ENCODE data around the gene MSL1.
A peak's percentile ranks its signal among the peaks of the same experiment; 100 is the strongest.

Gene MSL1

GRCh38 chr17:40174514-40174913, 52.7 kb downstream of the MSL1 start:
- no peak for DNase-seq (ENCODE audit: low spot score)

DNA sequence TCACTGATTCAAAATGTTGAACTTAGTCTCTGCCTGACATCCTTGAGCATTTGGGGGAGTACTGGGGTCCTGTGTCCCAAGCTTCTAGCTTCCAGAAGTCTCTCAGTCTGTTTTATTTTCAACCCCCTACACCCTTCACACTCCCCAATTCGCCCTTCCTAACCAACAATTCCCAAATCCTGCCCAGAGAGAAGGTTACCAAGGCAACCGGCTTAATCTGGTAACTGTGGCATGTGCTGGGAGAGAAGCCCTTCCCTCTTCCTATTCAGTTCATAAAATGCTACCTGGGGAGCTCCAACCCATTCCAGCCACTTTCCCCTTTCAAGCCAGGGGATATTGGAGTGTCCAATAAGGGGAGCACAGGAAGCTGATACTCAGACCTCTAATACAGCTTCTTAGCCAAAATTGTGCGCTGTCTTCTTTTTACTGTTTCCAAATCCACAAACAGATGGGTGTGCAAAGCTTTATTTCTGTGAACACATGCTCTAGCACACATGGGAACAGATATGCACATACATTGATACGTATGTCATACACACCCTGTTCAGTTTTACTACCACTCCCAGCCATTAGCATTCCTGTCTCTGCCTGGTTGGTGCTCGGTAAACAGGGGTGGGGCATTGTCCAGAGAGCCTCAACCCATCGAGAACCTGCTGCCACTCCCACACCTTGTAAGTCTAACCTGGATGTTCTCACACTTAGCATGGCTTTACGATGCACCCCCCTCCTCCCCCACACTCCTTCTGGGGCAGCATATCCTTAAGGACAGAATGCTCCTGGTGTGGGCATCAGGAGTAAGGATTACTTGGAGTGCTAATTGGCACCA, 54.4 kb downstream of the MSL1 start:
- no peak for DNase-seq (ENCODE audit: low spot score)

- DNase-seq (ENCODE audit: low spot score), result no peak
These were observed 55.0 kb downstream of the MSL1 start for GRCh38 chr17:40176754-40177110.

- DNase-seq (ENCODE audit: low spot score), result peak; percentile 84
These were observed 55.6 kb downstream of the MSL1 start, which contains the start of gene RAPGEFL1 for GRCh38 chr17:40177275-40177874. Gene RAPGEFL1, plus strand, starts transcription at chr17:40177470. Its CDS starts 392 bp downstream, at chr17:40177862.

- no peak for DNase-seq (ENCODE audit: low spot score)
These were observed 56.3 kb downstream of the MSL1 start for GRCh38 chr17:40178021-40178601.

DNA sequence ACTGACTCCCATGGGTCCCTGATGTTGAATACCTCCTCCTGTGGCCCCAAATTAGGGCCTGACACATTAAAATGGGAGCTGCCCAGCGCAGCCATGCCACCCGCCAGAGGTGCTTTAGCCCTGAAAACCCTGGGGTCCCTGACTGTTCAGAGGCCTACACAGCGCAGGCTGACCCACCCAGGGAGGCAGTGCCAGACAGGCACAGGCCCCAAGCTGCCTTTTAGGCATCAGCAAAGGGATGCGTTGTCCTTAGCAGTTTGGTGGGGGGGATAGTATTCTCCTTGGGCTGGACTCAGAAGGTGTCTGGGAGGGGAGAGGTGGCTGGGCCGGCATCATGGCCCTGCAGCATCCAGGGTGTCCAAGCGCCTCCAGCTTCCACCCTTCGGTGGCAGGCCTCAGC, 56.9 kb downstream of the MSL1 start:
- no peak for DNase-seq (ENCODE audit: low spot score)

GRCh38 chr17:40179923-40180659, 58.3 kb downstream of the MSL1 start:
- DNase-seq (ENCODE audit: low spot score), result no peak

DNA sequence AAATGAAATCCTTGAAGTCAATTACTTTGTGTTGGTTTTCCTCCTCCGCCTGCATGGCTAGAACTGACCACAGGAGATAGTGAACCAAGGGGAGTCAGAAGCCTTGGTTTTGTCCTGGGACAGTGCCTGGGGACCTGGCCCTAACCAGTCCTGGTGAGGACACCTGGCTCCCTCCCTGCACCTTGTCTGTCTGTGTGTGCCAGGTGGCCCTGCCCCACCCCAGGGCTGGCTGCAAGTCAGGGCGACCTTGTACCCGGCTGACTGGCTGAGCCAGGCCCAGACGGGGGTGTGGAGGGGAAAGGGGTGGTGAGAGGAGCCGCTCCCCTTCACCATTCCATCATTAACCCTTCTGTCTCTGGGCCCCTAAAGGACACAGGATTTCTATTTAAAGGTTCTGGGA, 58.9 kb downstream of the MSL1 start:
- no peak for DNase-seq (ENCODE audit: low spot score)

DNA sequence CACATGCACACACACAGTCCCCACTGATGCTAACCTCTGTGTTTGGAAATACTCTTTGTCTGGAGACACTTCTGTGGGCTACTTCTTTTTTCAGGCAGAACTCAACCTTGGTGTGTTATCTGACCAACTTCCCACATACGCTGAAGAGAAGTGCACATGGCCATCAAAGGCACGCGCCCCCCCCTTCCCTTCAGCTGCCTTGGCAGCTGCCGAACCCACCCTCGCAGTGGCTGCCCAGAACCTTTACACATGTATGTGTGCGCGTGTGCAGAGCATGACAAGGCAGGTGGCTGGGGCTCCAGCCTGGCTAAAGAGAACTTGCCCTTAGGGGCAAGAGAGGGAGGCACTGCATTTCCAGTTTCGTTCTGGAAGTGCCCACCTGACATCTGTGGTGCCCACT, 59.4 kb downstream of the MSL1 start:
- DNase-seq (ENCODE audit: low spot score), result no peak

GRCh38 chr17:40182606-40183005, 60.8 kb downstream of the MSL1 start:
- DNase-seq (ENCODE audit: low spot score), result no peak
